ENCODE results near the gene HAND2.

HAND2 gene

DNA sequence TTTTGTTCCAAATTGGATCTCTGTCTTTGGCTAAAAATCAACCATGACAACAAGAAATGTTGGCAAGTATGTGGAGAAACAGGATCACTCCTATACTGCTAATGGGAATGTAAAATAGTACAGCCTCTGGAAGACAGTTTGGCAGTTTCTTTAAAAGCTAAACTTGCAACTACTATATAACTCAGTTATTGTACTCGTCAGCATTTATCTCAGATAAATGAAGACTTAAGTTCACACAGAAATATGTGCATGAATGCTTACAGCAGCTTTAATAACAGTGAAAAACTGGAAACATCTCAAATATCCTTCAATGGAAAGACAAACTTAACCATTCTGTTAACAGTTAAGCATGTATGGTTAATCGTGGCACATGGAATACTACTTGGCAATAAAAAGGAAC lies 15.4 kb upstream of the HAND2 start:
- Histone ChIP-seq H3K27me3 (ENCODE audit: insufficient read depth, poor library complexity, severe bottlenecking) (peaks cover 13% of the 10 kb centered on the region), H3K4me3 (replicated peaks; ENCODE audit: insufficient read depth, low read length) (no peak overlapping the region), H3K27ac (replicated peaks) (no peak overlapping the region)
- DNase-seq (ENCODE audit: low read depth in 1 of 2, low spot score in 1 of 2), result no peak
- no peak for TF ChIP-seq POLR2AphosphoS5 (IDR thresholded peaks at IDR 0.05; ENCODE audit: low read depth)
- no peak for TF ChIP-seq SPI1 (IDR thresholded peaks at IDR 0.05; ENCODE audit: borderline replicate concordance, low read depth)
- TF ChIP-seq, protein P1, sequence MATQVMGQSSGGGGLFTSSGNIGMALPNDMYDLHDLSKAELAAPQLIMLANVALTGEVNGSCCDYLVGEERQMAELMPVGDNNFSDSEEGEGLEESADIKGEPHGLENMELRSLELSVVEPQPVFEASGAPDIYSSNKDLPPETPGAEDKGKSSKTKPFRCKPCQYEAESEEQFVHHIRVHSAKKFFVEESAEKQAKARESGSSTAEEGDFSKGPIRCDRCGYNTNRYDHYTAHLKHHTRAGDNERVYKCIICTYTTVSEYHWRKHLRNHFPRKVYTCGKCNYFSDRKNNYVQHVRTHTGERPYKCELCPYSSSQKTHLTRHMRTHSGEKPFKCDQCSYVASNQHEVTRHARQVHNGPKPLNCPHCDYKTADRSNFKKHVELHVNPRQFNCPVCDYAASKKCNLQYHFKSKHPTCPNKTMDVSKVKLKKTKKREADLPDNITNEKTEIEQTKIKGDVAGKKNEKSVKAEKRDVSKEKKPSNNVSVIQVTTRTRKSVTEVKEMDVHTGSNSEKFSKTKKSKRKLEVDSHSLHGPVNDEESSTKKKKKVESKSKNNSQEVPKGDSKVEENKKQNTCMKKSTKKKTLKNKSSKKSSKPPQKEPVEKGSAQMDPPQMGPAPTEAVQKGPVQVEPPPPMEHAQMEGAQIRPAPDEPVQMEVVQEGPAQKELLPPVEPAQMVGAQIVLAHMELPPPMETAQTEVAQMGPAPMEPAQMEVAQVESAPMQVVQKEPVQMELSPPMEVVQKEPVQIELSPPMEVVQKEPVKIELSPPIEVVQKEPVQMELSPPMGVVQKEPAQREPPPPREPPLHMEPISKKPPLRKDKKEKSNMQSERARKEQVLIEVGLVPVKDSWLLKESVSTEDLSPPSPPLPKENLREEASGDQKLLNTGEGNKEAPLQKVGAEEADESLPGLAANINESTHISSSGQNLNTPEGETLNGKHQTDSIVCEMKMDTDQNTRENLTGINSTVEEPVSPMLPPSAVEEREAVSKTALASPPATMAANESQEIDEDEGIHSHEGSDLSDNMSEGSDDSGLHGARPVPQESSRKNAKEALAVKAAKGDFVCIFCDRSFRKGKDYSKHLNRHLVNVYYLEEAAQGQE (IDR thresholded peaks at IDR 0.05; ENCODE audit: insufficient replicate concordance, low read depth), result no peak

DNA sequence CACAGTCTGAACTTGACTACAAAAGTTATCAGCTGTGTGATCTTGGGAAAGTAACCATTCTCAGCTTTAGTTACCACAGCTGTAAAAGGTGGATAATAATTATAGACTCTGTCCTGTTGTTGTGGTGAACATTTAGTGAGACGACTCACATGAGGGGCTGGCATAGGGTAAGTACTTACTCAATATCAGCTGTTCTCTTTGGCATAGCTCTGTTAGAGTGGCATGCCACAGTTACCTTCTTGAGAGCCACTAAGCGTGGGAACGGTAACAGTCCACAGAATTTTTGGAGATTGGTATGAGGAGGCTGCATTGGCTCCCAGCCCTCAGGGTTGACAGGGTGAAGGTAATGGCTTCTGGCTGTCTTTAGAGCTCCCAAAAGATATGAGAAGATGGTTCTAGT lies 13.2 kb upstream of the HAND2 start:
- Histone ChIP-seq H3K27ac (replicated peaks) (no peak overlapping the region), H3K27me3 (ENCODE audit: insufficient read depth, poor library complexity, severe bottlenecking) (peaks cover 18% of the 10 kb centered on the region), H3K4me3 (replicated peaks; ENCODE audit: insufficient read depth, low read length) (no peak overlapping the region)
- no peak for DNase-seq (ENCODE audit: low read depth in 1 of 2, low spot score in 1 of 2)
- TF ChIP-seq POLR2AphosphoS5 (IDR thresholded peaks at IDR 0.05; ENCODE audit: low read depth) (no peak), SPI1 (IDR thresholded peaks at IDR 0.05; ENCODE audit: borderline replicate concordance, low read depth) (no peak), GABPA (IDR thresholded peaks at IDR 0.05; ENCODE audit: low read depth) (no peak)
- TF ChIP-seq, protein P2, sequence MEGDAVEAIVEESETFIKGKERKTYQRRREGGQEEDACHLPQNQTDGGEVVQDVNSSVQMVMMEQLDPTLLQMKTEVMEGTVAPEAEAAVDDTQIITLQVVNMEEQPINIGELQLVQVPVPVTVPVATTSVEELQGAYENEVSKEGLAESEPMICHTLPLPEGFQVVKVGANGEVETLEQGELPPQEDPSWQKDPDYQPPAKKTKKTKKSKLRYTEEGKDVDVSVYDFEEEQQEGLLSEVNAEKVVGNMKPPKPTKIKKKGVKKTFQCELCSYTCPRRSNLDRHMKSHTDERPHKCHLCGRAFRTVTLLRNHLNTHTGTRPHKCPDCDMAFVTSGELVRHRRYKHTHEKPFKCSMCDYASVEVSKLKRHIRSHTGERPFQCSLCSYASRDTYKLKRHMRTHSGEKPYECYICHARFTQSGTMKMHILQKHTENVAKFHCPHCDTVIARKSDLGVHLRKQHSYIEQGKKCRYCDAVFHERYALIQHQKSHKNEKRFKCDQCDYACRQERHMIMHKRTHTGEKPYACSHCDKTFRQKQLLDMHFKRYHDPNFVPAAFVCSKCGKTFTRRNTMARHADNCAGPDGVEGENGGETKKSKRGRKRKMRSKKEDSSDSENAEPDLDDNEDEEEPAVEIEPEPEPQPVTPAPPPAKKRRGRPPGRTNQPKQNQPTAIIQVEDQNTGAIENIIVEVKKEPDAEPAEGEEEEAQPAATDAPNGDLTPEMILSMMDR (IDR thresholded peaks at IDR 0.05; ENCODE audit: insufficient read depth, low read length), result no peak
- TF ChIP-seq, protein P1 (IDR thresholded peaks at IDR 0.05; ENCODE audit: insufficient replicate concordance, low read depth), result no peak

DNA sequence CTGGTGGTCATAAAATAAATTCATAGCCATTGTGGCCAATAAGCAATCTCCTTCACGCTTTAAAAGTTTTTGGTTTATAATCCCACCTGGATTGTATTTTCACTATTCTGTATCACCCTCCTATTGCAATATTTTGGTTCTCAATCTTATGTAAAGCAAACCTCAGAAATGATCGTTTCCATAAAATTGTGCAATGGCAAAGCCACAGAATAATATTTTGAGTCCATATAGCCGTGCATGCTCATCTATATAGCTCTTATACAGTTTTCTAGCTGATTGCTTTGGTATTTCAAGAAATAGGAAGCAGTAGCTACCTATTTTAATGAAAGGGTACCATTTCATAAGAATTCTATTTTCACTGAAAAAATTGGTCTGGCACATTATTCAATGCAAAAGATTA lies 10.0 kb upstream of the HAND2 start:
- peaks cover 44% of the 10 kb centered on the region for H3K27me3 ChIP-seq (ENCODE audit: insufficient read depth, poor library complexity, severe bottlenecking)
- H3K4me3 ChIP-seq (replicated peaks; ENCODE audit: insufficient read depth, low read length), result no peak overlapping the region
- TF ChIP-seq SPI1 (IDR thresholded peaks at IDR 0.05; ENCODE audit: borderline replicate concordance, low read depth) (no peak), POLR2AphosphoS5 (IDR thresholded peaks at IDR 0.05; ENCODE audit: low read depth) (no peak), GABPA (IDR thresholded peaks at IDR 0.05; ENCODE audit: low read depth) (no peak)
- TF ChIP-seq, protein P2 (IDR thresholded peaks at IDR 0.05; ENCODE audit: insufficient read depth, low read length), result no peak
- TF ChIP-seq, protein P1 (IDR thresholded peaks at IDR 0.05; ENCODE audit: insufficient replicate concordance, low read depth), result no peak
- peak in 1 of 2 experiments; percentile 73 for DNase-seq (ENCODE audit: low read depth in 1 of 2, low spot score in 1 of 2)
- no peak overlapping the region for H3K27ac ChIP-seq (replicated peaks)

All from HL-60 (cell line).